ENCODE results near the gene FOXP1. TPM values are rescaled to one million over a fixed set of nuclear protein-coding genes. Genes with fewer than 3 reads are reported as not detected.

Gene FOXP1
- total RNA-seq, 4 donors from 2014 or later, result 103 to 173 (median 140) TPM

GRCh38 chr3:71523628-71524027, 59.9 kb downstream of the FOXP1 start:
- Histone ChIP-seq H3K4me1 (no peaks in the 10 kb centered on the region), H3K27ac (no peak overlapping the region), H3K9me3 (no peaks in the 10 kb centered on the region), H3K27me3 (no peaks in the 10 kb centered on the region), H3K4me3 (no peak overlapping the region), H3K36me3 (no peaks in the 10 kb centered on the region)
- TF ChIP-seq POLR2A (IDR thresholded peaks at IDR 0.05) (no peak), CTCF (IDR thresholded peaks at IDR 0.05) (no peak)
- DNase-seq, result no peak

GRCh38 chr3:71521940-71522876, 61.3 kb downstream of the FOXP1 start:
- Histone ChIP-seq H3K27ac (no peak overlapping the region), H3K36me3 (no peaks in the 10 kb centered on the region), H3K4me3 (no peak overlapping the region), H3K27me3 (no peaks in the 10 kb centered on the region), H3K4me1 (no peaks in the 10 kb centered on the region), H3K9me3 (no peaks in the 10 kb centered on the region)
- DNase-seq, result no peak
- TF ChIP-seq CTCF (IDR thresholded peaks at IDR 0.05) (no peak), POLR2A (IDR thresholded peaks at IDR 0.05) (no peak)

GRCh38 chr3:71521021-71521352, 62.5 kb downstream of the FOXP1 start:
- DNase-seq, result no peak
- no peaks in the 10 kb centered on the region for H3K4me1 ChIP-seq
- H3K27ac ChIP-seq, result no peak overlapping the region
- no peaks in the 10 kb centered on the region for H3K27me3 ChIP-seq
- TF ChIP-seq CTCF (IDR thresholded peaks at IDR 0.05) (no peak), POLR2A (IDR thresholded peaks at IDR 0.05) (no peak)
- no peaks in the 10 kb centered on the region for H3K36me3 ChIP-seq
- H3K9me3 ChIP-seq, result no peaks in the 10 kb centered on the region
- H3K4me3 ChIP-seq, result no peak overlapping the region

GRCh38 chr3:71520161-71521020, 63.1 kb downstream of the FOXP1 start:
- no peak overlapping the region for H3K4me3 ChIP-seq
- no peak overlapping the region for H3K27ac ChIP-seq
- no peaks in the 10 kb centered on the region for H3K4me1 ChIP-seq
- no peaks in the 10 kb centered on the region for H3K36me3 ChIP-seq
- TF ChIP-seq CTCF (IDR thresholded peaks at IDR 0.05) (no peak), POLR2A (IDR thresholded peaks at IDR 0.05) (no peak)
- H3K9me3 ChIP-seq, result no peaks in the 10 kb centered on the region
- no peaks in the 10 kb centered on the region for H3K27me3 ChIP-seq
- no peak for DNase-seq

- Histone ChIP-seq H3K27ac (no peak overlapping the region), H3K4me1 (no peaks in the 10 kb centered on the region), H3K9me3 (no peaks in the 10 kb centered on the region), H3K27me3 (no peaks in the 10 kb centered on the region), H3K4me3 (no peak overlapping the region), H3K36me3 (no peaks in the 10 kb centered on the region)
- DNase-seq, result no peak
- TF ChIP-seq POLR2A (IDR thresholded peaks at IDR 0.05) (no peak), CTCF (IDR thresholded peaks at IDR 0.05) (no peak)
Observed at GRCh38 chr3:71518089-71518488, 65.4 kb downstream of the FOXP1 start.
